GM12878 (cell line): ENCODE results near the gene VDR. TPM values are rescaled to one million over a fixed set of nuclear protein-coding genes. Genes with fewer than 3 reads are reported as not detected.
"Not testable (repeated sequence)": the region's sequence is repeated elsewhere in the genome, so short reads cannot be mapped to it uniquely, and the experiment has no call there.

ENCODE experiments used
- ATAC-seq: fragments of 200-7000 bp; cut with Tn5 transposase; 3 replicates; pipeline ENCODE4 v1.9.1; 2020; ENCODE audit warnings: mild to moderate bottlenecking, moderate library complexity
- BruUV-seq: library from RNA; stranded (reverse); fragments of 400-500 nt; replicated peaks from 2 replicates; lab custom pipeline; 2021; lab: Mats Ljungman, UMichigan
- CTCF ChIA-PET: fragments of 300-600 bp; sonication (Branson Sonifier 250); formaldehyde crosslinking; extraction: SDS; loops from one replicate; lab custom pipeline; 2021; ENCODE audit warnings: inconsistent platforms; lab: Yijun Ruan, JAX
- POLR2A ChIA-PET: fragments of 350-600 bp; formaldehyde crosslinking; extraction: SDS; loops from one replicate; lab custom pipeline; 2021; ENCODE audit warnings: inconsistent platforms; lab: Charles Lee
- RAD21 ChIA-PET: fragments of 300-600 bp; sonication (Branson Sonifier 250); formaldehyde crosslinking; loops from one replicate; lab custom pipeline; 2023; ENCODE audit warnings: antibody characterized with exemption; ENCODE audit not compliant: unreplicated experiment; lab: Charles Lee
- SMC1A ChIA-PET: fragments of 300-600 bp; sonication (Branson Sonifier 250); formaldehyde crosslinking; loops from one replicate; lab custom pipeline; 2023; ENCODE audit not compliant: unreplicated experiment, uncharacterized antibody; lab: Charles Lee
- DNase-seq: peaks from one replicate; pipeline ENCODE4 v3.0.0-alpha.2; 2011; ENCODE audit warnings: low read depth, low spot score
- FAIRE-seq: peaks from 3 replicates; lab custom pipeline; 2011; peaks lifted over from hg19 to GRCh38; lab: Jason Lieb, UNC
- H2AFZ ChIP-seq: 2 replicates; pipeline ENCODE4 v1.6.0; 2011; ENCODE audit warnings: low read depth, low read length, control low read depth; ENCODE audit not compliant: control insufficient read depth
- H3K27ac ChIP-seq: 2 replicates; pipeline ENCODE4 v1.5.1; 2011; ENCODE audit warnings: control low read depth; ENCODE audit not compliant: control insufficient read depth, insufficient read depth
- H3K27me3 ChIP-seq, 2 experiments: replicated peaks in 1 of 2; 2 replicates each; pipeline versions ENCODE4 v1.6.0 to v1.6.1; 2011; ENCODE audit warnings: low read length in 1 of 2; ENCODE audit not compliant: control insufficient read depth in 2 of 2, insufficient read depth in 2 of 2
- H3K36me3 ChIP-seq, 2 experiments: 2 replicates each; pipeline ENCODE4 v1.5.1; 2011; ENCODE audit warnings: low read length in 1 of 2; ENCODE audit not compliant: control insufficient read depth in 2 of 2, insufficient read depth in 2 of 2
- H3K4me1 ChIP-seq: 2 replicates; pipeline ENCODE4 v1.6.1; 2011; ENCODE audit warnings: mild to moderate bottlenecking, low read length, moderate library complexity, mixed read lengths; ENCODE audit not compliant: control insufficient read depth, insufficient read depth
- H3K4me2 ChIP-seq: 2 replicates; pipeline ENCODE4 v1.6.0; 2011; ENCODE audit warnings: control low read depth; ENCODE audit not compliant: control insufficient read depth, insufficient read depth
- H3K4me3 ChIP-seq: fragments of 200-600 bp; sonication (generic); 2 replicates; pipeline ENCODE4 v1.5.1; 2016
- H3K79me2 ChIP-seq: 2 replicates; pipeline ENCODE4 v1.6.0; 2011; ENCODE audit warnings: low read length; ENCODE audit not compliant: control insufficient read depth, insufficient read depth
- H3K9ac ChIP-seq: 2 replicates; pipeline ENCODE4 v1.8.0; 2011; ENCODE audit warnings: low read length, control low read depth, mixed read lengths; ENCODE audit not compliant: control insufficient read depth, insufficient read depth
- H3K9me3 ChIP-seq: replicated peaks from 3 replicates; pipeline ENCODE4 v1.5.1; 2011; ENCODE audit warnings: mild to moderate bottlenecking, low read length; ENCODE audit not compliant: control insufficient read depth, insufficient read depth
- H4K20me1 ChIP-seq: 2 replicates; pipeline ENCODE4 v1.6.0; 2011; ENCODE audit not compliant: control insufficient read depth, insufficient read depth
- GATAD2B ChIP-seq: fragments of 450-650 bp; conservative IDR thresholded peaks from 2 replicates; pipeline ENCODE4 v1.6.1; 2017; ENCODE audit warnings: low read depth, mild to moderate bottlenecking, moderate library complexity
- IKZF2 ChIP-seq, 2 experiments: fragments of 450-650 bp; IDR thresholded peaks; 2 replicates each; pipeline ENCODE4 v1.6.1; 2017; ENCODE audit warnings: mild to moderate bottlenecking in 2 of 2, moderate library complexity in 2 of 2
- SRF ChIP-seq, 2 experiments: IDR thresholded peaks; 2 replicates each; pipeline ENCODE4 v1.6.1; 2011; ENCODE audit warnings: low read depth in 2 of 2, low read length in 2 of 2, mild to moderate bottlenecking in 1 of 2, moderate library complexity in 1 of 2
- YY1 ChIP-seq: IDR thresholded peaks from 2 replicates; pipeline ENCODE4 v1.6.1; 2011; ENCODE audit warnings: low read depth, mild to moderate bottlenecking, low read length
- WGBS: methylation state at CpG from one replicate; pipeline ENCODE4 v1.1.6; 2016; ENCODE audit warnings: low lambda C conversion rate; ENCODE audit not compliant: insufficient replicate concordance, insufficient coverage; ENCODE audit errors: missing lambda C conversion rate; 5-methylcytosine and 5-hydroxymethylcytosine counted together
- in situ Hi-C: fragments of 300-500 bp; cut with MboI; formaldehyde crosslinking; loops from 9 replicates; pipeline ENCODE4 v1.14.3; 2018; ENCODE audit warnings: mixed read lengths
- intact Hi-C: fragments of 100-400 bp; cut with micrococcal nuclease; formaldehyde crosslinking; loops from one replicate; pipeline ENCODE4 v1.14.2; 2022; ENCODE audit not compliant: unreplicated experiment
- polyA plus RNA-seq, 11 experiments: library from polyadenylated mRNA; depleted of rRNA in 4 of 11; unstranded in 6 of 11; stranded (reverse) in 5 of 11; fragments of >200 nt; fragmentation: Nextera tagmentation in 4 of 11; fragmentation: Illumina TruSeq in 1 of 11; extraction: Ambion mirVana in 4 of 11; extraction: Trizol in 1 of 11; gene quantifications; 1 replicate in 1 of 11; 2 replicates in 10 of 11; pipeline versions ENCODE4 v1.2.1 to v1.2.3, GENCODE V29; 2011 to 2016; ENCODE audit warnings: inconsistent platforms in 2 of 11, missing spikeins in 2 of 11, low read depth in 1 of 11
- total RNA-seq, 4 experiments: library from RNA; depleted of rRNA in 3 of 4; stranded (reverse); fragments of >200 nt in 3 of 4; fragmentation: Illumina TruSeq in 1 of 4; extraction: Trizol in 1 of 4; gene quantifications; 2 replicates each; pipeline versions ENCODE4 v1.2.1 to v1.2.3, GENCODE V29; 2013 to 2021

VDR gene
- total and polyA plus RNA-seq, 10 of the 15 experiments (the other 5 are each of a cell fraction or from before 2014, with no cell fraction given) = 0.27 to 7.9 (median 3.0) TPM

- peaks cover 0 to 7% of the 10 kb centered on the region in 2 experiments; a peak in 2 of 4 replicates for H3K27me3 ChIP-seq
- ATAC-seq = no peak
- no peaks in the 10 kb centered on the region; a peak in 1 of 4 replicates for H3K36me3 ChIP-seq
- no peak for TF ChIP-seq SRF (IDR thresholded peaks at IDR 0.05; ENCODE audit: low read depth in 2 of 2, low read length in 2 of 2)
- no peak for TF ChIP-seq YY1
- TF ChIP-seq IKZF2 (IDR thresholded peaks at IDR 0.05) = peak in 1 of 2 experiments; percentile 10; a peak in 1 of 4 replicates
- TF ChIP-seq GATAD2B = no peak
- no peak overlapping the region for H3K4me2 ChIP-seq
- H3K9ac ChIP-seq = peak overlapping the region; percentile 10; the same call in 1 of the 2 replicates
- peaks cover 55% of the 10 kb centered on the region for H3K4me1 ChIP-seq
- POLR2A ChIA-PET = interaction anchor here (2.3 kb wide), 1 partner anchor 16 kb away, joined by 8 read pairs; no protein-coding TSS in a partner anchor
- RAD21 ChIA-PET = interaction anchor here (0.6 to 5.3 kb wide), 7 partner anchors 9 to 103 kb away, joined by 3 to 92 read pairs (median 11); no protein-coding TSS in a partner anchor
- DNase-seq = no peak
- intact Hi-C loops (no loop called here), in situ Hi-C loops (no loop called here)
- no peak overlapping the region for H3K27ac ChIP-seq
- no TSS peak for BruUV-seq
- WGBS = 32% methylated on average over 9 of the region's 12 CpGs
- SMC1A ChIA-PET = interaction anchor here (1.4 to 3.0 kb wide), 3 partner anchors 9 to 22 kb away, joined by 7 to 24 read pairs (median 12); no protein-coding TSS in a partner anchor
- peaks cover 33% of the 10 kb centered on the region for H3K79me2 ChIP-seq
- peak overlapping the region; percentile 80; the same call in 1 of the 2 replicates for H3K4me3 ChIP-seq
- H2AFZ ChIP-seq = no peak overlapping the region
- H4K20me1 ChIP-seq = no peaks in the 10 kb centered on the region; the same call in 1 of the 2 replicates
- CTCF ChIA-PET = interaction anchor here (0.9 to 5.0 kb wide), 9 partner anchors 9 to 147 kb away, joined by 3 to 108 read pairs (median 4); partner anchors contain the start of gene TMEM106C
- FAIRE-seq = no peak
- no peaks in the 10 kb centered on the region for H3K9me3 ChIP-seq
Measured at GRCh38 chr12:47816403-47817271, 88.2 kb downstream of the VDR start.

- H3K4me3 ChIP-seq, H4K20me1 ChIP-seq, ATAC-seq, H3K36me3 ChIP-seq, BruUV-seq, intact Hi-C loops, DNase-seq, H3K9ac ChIP-seq, SMC1A ChIA-PET, FAIRE-seq, H3K27me3 ChIP-seq, H3K9me3 ChIP-seq, H2AFZ ChIP-seq, in situ Hi-C loops: not testable (repeated sequence)
- Histone ChIP-seq H3K4me2 (0 out of 2 replicates have a peak overlapping the region, but pooled peaks have one; percentile 92), H3K4me1 (peaks cover 62% of the 10 kb centered on the region), H3K27ac (0 out of 2 replicates have a peak overlapping the region, but pooled peaks have one; percentile 1), H3K79me2 (peaks cover 33% of the 10 kb centered on the region)
- RAD21 ChIA-PET = interaction anchor here (3.2 to 9.0 kb wide), 3 partner anchors 17 to 19 kb away, joined by 11 to 202 read pairs (median 16); no protein-coding TSS in a partner anchor
- WGBS = 96% methylated on average over 5 of the region's 5 CpGs
- CTCF ChIA-PET = interaction anchor here (8.0 kb wide), 1 partner anchor 24 kb away, joined by 81 read pairs; no protein-coding TSS in a partner anchor
- POLR2A ChIA-PET = interaction anchor here (4.3 kb wide), 1 partner anchor 18 kb away, joined by 46 read pairs; no protein-coding TSS in a partner anchor
Measured at GRCh38 chr12:47815447-47815846, 89.3 kb downstream of the VDR start.
